GM10847 (cell line): ENCODE data around the gene IL17REL.

Experiments
- POLR2A ChIP-seq: IDR thresholded peaks from 2 replicates; pipeline ENCODE4 v1.6.1; 2011; ENCODE audit not compliant: insufficient read length; ENCODE audit errors: extremely low read depth

The IL17REL gene

DNA sequence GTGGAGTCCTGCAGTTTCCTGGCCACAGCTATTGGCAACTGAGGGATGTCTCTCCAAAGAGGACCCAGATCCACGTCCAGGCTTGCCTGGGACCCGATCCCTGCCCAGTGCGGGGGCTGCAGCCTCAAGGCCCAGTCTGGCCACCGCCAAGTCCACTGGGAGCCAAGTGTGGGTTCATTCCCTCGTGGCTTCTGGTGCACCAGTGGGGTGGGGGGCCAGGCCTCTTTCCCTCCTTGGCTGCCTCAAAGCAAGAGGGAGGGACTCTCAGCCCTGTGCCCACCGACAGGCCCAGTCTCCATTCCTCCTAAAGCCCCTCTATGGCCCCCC is 65.3 kb downstream of the IL17REL start:
- no peak for TF ChIP-seq POLR2A

- no peak for TF ChIP-seq POLR2A
Measured at GRCh38 chr22:49946612-49947295, 65.8 kb downstream of the IL17REL start.
